Measurements from ENCODE around the gene ME3. TPM values are rescaled to one million over a fixed set of nuclear protein-coding genes. Genes with fewer than 3 reads are reported as not detected.

ME3 gene
- total and polyA plus RNA-seq, 2 donors (not counting 1 experiment from before 2014, with no cell fraction given), result 1.3 TPM; not detected in 1

DNA sequence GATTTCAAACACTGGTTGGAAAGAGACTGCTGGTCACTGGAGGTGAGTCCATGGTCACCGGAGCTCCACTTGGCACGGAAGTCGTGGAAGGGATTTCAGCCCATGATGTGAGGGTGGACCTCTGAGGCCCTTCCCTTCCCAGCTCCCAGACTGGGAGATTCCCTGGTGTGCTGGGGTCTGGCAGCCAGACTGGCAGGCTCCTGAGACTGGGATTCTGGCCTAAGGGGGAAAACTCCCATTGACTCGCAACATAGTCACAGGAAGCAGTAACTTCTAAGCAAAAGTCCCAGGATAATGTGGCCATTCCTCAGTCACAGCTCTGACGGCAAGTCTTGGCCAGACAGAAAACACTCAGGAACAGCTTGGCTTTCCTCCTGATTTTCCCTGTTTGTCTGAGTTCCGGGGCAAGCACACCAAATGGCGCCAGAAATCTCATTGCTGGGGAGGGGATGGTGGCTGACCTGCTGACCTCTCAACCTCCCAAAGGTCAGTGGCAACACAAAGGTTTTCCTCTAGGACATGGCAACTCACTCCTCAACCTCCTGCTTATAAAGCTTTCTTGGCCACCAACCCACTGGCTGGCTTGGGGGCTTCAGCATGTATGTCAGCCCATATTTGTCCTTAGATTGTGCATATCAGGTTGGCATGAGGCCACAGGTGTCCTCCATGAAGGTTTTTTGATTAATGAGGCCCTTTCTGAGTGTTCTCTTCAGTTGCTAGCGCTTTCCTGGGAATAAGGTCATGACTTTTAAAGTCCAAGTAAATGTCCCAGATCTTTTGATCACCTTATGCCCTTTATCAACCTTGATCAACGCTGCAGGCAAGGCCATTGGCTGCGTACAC, 198.2 kb downstream of the ME3 start:
- Mint-ChIP-seq H3K4me3 (no peak overlapping the region), H3K4me1 (no peaks in the 10 kb centered on the region), H3K9me3 (ENCODE audit: insufficient read depth) (no peaks in the 10 kb centered on the region), H3K27ac (no peak overlapping the region), H3K27me3 (peaks cover 4% of the 10 kb centered on the region)
- intact Hi-C loops (cut with micrococcal nuclease), result no loop called here
- Histone ChIP-seq H4K20me1 (ENCODE audit: control insufficient read depth, insufficient read depth, low read length, poor library complexity, severe bottlenecking) (no peaks in the 10 kb centered on the region), H3K4me2 (replicated peaks; ENCODE audit: low read depth, low read length, poor library complexity, severe bottlenecking) (no peak overlapping the region), H3K79me2 (ENCODE audit: control insufficient read depth, insufficient read depth, low read length) (no peaks in the 10 kb centered on the region), H2AFZ (ENCODE audit: insufficient read depth, low read depth, low read length, poor library complexity, severe bottlenecking) (no peak overlapping the region), H3K27me3 (replicated peaks in 1 of 4; ENCODE audit: control extremely low read depth in 1 of 4, control insufficient read depth in 3 of 4, insufficient read depth in 4 of 4, low read length in 3 of 4) (no peaks in the 10 kb centered on the region), H3K9me3 (ENCODE audit: control extremely low read depth in 1 of 3, control insufficient read depth in 2 of 3, insufficient read depth in 1 of 3, low read length in 2 of 3) (no peaks in the 10 kb centered on the region), H3K9ac (ENCODE audit: low read length) (no peak overlapping the region), H3K27ac (ENCODE audit: low read length in 2 of 2) (no peak overlapping the region), H3K36me3 (replicated peaks in 1 of 2; ENCODE audit: control extremely low read depth in 1 of 2, control insufficient read depth in 1 of 2, extremely low read depth in 1 of 2, insufficient read depth in 2 of 2, low read length in 1 of 2) (no peaks in the 10 kb centered on the region), H3K4me3 (ENCODE audit: control extremely low read depth in 1 of 5, extremely low read depth in 1 of 5, insufficient read depth in 1 of 5, low read depth in 2 of 5, low read length in 4 of 5) (no peak overlapping the region), H3K4me1 (ENCODE audit: control insufficient read depth in 2 of 2, insufficient read depth in 2 of 2, low read length in 2 of 2) (no peaks in the 10 kb centered on the region)
- ChIA-PET CTCF (no interaction called here), POLR2A (no interaction called here)
- TF ChIP-seq EZH2 (IDR thresholded peaks at IDR 0.05; ENCODE audit: borderline replicate concordance, insufficient read depth, low read depth, low read length, poor library complexity, severe bottlenecking), result no peak
- TF ChIP-seq, protein P1, sequence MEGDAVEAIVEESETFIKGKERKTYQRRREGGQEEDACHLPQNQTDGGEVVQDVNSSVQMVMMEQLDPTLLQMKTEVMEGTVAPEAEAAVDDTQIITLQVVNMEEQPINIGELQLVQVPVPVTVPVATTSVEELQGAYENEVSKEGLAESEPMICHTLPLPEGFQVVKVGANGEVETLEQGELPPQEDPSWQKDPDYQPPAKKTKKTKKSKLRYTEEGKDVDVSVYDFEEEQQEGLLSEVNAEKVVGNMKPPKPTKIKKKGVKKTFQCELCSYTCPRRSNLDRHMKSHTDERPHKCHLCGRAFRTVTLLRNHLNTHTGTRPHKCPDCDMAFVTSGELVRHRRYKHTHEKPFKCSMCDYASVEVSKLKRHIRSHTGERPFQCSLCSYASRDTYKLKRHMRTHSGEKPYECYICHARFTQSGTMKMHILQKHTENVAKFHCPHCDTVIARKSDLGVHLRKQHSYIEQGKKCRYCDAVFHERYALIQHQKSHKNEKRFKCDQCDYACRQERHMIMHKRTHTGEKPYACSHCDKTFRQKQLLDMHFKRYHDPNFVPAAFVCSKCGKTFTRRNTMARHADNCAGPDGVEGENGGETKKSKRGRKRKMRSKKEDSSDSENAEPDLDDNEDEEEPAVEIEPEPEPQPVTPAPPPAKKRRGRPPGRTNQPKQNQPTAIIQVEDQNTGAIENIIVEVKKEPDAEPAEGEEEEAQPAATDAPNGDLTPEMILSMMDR (IDR thresholded peaks at IDR 0.05), result no peak
- ATAC-seq (ENCODE audit: low read depth) (no peak), DNase-seq (no peak)
- WGBS (ENCODE audit: insufficient coverage), result 94% methylated on average over 5 of the region's 10 CpGs
